Myocyte (in vitro differentiated cells): ENCODE data around the gene ANO6. TPM values are rescaled to one million over a fixed set of nuclear protein-coding genes. Genes with fewer than 3 reads are reported as not detected.
"Not testable (repeated sequence)": the region's sequence is repeated elsewhere in the genome, so short reads cannot be mapped to it uniquely, and the experiment has no call there.

ENCODE experiments used
- DNase-seq: peaks from one replicate; pipeline ENCODE4 v3.0.0-alpha.2; 2012; ENCODE audit warnings: low read depth
- total RNA-seq: library from RNA; depleted of rRNA; stranded (reverse); fragments of >200 nt; gene quantifications from 2 replicates; pipeline ENCODE4 v1.2.3, GENCODE V29; 2014

ANO6 gene
- total RNA-seq, 1 donor from 2014 or later, result 92.2 TPM

DNA sequence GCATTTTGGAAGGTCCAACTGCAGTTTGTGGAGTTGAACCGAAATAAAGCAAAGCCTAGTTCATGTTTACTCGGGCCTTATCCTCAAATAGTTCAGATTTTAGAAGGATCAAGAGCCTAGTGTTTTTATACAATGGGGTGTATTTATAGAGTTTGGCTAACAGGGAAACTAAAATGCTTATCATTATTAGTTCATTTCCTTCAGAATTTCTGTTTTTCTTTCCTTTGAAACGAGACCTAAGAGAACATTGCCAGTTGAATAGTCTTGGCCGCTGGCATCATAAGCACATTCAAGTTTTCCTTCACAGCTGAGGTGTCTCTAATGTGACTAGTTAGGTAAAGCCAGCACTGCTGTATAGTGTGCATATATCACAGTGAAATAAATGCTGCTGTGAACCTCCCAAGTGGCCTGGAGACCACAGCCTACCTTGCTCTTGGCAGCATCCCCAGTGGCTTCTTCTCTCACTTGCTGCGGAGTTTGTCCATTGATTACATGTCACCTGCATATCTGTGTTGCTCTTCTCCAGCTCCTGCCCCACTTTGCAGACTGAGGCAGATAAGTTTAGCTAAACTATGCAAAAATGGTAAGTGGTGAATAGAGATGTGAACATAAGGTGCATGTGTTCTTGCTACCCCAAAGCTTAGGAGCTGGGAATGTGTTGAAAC is 88.8 kb downstream of the ANO6 start:
- DNase-seq, result no peak

DNA sequence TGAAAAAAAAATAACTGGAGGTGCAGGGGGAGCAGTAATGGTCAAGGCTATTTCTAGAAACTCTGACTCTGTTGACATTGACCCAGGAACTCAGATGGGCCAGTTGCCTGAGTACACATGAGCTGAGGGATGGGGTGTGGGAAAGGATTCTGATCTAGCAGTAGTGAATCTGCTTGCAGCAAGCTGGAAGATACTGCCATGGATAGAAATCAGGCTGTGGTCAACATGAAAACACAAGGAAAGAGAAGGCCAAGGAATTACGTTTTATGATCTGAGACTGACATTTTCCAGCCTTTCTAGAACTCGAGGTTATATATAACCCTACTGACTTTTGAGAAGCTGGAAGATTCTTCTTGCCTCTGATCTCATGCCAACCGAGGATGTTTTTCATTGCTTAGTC is 90.0 kb downstream of the ANO6 start:
- peak; percentile 30 for DNase-seq

GRCh38 chr12:45309836-45310626 is 94.1 kb downstream of the ANO6 start:
- no peak for DNase-seq

GRCh38 chr12:45310627-45310968 is 94.7 kb downstream of the ANO6 start:
- no peak for DNase-seq

DNA sequence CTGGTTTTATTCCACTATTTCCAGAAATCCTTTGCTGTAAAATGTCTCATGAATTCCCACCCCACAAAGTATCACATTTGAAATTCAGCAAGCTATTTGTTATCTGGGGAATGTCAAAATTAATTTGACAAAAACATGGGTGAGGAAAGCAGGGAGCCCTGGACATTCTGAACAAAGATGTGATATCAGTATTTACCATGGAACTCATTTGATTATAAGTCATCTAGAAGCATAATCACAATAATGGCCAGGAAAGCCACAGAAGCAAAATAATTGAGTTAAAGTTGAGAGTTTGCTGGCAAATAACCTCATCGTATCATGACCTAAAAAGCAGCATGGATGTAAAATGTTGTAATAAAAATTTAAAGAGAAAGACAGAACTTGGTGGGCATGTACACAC is 96.1 kb downstream of the ANO6 start:
- no peak for DNase-seq

DNA sequence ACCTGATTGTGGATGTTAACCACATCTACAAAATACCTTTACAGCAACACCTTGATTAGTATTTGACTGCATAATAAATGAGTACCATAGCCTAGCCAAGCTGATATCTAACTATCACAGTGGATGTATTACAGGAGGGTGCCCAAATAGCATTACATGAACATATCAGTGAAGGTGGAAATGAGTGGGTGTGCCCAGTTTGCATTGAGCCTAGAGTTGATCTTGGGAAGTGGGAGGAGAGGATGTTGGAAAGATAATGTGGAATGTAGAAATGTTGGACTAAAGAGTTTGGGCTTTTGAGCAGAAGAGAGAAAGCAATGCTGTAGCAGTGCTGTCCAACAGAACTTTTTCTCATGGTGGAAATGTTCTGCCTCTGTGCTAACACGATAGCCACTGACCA is 98.9 kb downstream of the ANO6 start:
- DNase-seq, result no peak

GRCh38 chr12:45315462-45315861 is 99.6 kb downstream of the ANO6 start:
- no peak for DNase-seq

- not testable (repeated sequence) for DNase-seq
Observed at GRCh38 chr12:45317261-45317660, 101.4 kb downstream of the ANO6 start.

- DNase-seq, result no peak
Observed at GRCh38 chr12:45322810-45323209, 106.9 kb downstream of the ANO6 start.

GRCh38 chr12:45324391-45324790 is 108.5 kb downstream of the ANO6 start:
- peak; percentile 49 for DNase-seq

DNA sequence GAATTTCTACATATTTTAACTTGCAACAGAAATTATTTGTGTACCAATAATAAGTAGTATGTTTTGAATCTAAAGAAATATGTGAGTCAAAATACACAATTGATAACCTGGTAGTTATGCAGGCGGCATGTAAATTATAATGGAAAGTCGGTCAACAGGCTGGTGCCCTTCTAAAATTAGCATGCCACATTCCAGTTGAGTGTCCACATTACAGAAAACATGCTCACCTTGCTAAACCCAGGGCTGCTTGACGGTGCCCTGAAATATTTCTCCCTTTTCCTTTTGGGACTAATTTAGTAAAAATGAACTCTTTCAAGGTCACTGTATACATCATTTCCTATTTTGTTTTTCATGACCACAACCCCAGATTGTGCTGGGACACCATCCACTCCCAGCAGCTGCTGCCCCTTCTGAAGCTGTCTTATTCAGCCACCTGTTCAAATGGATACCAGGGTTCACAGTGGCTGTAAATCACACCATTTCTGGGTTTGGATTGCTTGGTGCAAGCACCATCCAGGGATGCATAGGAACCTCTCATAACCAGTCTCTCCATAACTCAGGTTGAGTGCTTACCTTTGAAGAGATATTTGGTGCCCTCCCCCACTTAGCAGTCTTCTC is 110.6 kb downstream of the ANO6 start:
- peak; percentile 90 for DNase-seq

DNA sequence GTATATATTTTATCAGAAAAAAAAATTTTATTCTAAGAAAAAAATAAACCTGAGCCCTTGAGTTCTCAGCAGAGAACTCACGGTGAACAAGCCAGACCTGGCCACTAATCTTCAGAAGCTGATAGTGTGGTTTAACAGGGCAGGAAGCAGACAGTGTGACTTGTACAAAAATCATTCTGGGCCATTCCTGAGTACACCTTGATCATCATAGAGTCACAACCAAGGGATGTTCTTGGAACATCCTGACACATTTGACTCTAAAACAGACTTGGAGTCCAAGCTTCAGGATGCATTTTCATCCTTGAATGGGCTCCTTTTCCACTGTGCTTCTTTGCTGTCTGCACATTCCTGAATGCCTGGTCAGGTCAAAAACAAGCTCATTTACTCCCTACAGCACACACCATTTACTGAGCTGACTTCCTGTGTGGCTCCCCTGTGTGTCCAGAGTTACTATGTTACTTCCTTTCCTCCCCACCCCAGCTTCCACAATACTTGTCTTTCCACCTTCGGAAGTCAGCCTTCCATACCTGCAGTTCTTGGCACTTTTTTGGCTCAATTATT is 112.0 kb downstream of the ANO6 start:
- DNase-seq, result no peak

GRCh38 chr12:45329238-45329637 is 113.3 kb downstream of the ANO6 start:
- peak; percentile 24 for DNase-seq

- DNase-seq, result no peak
Observed at GRCh38 chr12:45329702-45330101, 113.8 kb downstream of the ANO6 start.

- DNase-seq, result no peak
Observed at GRCh38 chr12:45331552-45331951, 115.7 kb downstream of the ANO6 start.

DNA sequence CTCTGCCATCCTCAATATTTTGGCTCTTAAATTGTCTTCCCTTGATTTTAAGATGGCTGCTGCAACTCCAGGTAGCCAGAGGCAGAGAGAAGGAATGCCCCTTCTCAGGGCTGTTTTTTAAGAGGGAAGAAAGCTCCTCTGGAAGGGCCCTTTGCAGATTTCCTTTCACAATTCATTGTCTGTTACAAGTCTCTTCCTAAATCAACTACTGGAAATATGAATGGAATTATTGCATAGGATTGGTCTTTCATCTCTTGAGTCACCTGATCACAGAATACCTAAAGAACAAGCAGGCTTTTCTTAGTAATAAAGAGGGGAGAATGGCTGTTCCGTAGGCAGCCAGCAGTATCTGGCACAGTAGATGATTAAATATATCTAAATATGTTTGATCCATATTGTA is 118.5 kb downstream of the ANO6 start:
- no peak for DNase-seq

- peak; percentile 71 for DNase-seq
Observed at GRCh38 chr12:45336331-45336730, 120.4 kb downstream of the ANO6 start.

DNA sequence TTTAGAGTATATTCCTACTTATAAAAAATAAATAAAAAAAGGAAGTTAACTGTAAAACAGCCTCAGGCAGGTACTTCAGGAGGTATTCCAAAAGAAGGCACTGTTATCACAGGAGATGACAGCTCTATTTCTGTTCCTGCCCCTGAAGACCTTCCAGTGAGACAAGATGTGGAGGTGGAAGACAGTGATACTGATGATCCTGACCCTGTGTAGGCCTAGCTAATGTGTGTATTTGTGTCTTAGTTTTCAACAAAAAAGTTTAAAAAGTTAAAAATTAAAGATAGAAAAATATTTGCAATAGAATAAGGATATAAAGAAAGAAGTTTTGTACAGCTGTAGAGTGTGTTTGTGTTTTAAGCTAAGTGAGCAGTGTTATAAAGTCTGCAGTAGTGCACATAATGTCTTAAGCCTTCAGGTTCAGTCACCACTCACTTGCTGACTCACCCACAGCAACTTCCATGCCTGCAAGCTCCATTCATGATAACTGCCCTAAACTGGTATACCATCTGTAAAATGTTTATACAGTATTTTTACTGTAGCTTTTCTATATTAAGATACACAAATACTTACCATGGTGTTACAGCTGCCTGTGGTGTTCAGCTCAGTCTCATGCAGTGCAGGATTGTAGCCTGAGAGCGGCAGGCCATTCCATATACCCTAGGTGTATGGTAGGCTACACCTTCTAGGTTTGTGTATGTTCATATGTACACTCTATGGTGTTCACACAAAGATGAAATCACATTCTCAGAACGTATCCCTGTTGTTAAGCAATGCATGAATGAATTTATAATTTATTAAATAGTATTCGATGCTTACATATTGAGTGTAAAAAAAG is 121.1 kb downstream of the ANO6 start:
- DNase-seq, result peak; percentile 67

GRCh38 chr12:45337835-45338234 is 121.9 kb downstream of the ANO6 start:
- DNase-seq, result no peak

GRCh38 chr12:45338272-45338671 is 122.4 kb downstream of the ANO6 start:
- peak; percentile 82 for DNase-seq

DNA sequence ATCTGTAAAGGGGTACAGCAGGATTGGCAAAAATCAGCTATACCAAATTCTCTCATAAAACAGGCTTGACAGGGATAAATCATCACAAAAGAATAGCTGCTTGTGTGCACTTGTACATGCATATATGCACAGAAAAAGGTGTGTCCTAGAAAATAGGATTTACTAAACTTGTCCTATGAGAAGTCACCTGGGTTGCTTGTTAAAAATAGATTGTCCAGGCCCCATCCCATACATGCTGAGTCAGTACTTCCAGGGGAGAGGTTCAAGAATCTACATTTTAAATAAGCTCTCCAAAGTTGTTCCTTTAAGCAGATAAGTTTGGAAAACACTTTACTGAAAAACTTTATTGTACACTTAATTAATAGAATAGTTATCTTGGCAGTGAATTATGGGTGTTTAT is 123.1 kb downstream of the ANO6 start:
- no peak for DNase-seq
